HG03571 (cell line): Measurements from ENCODE around the gene IMMP2L.

Experiments used
- ATAC-seq: cut with Tn5 transposase; IDR thresholded peaks from one replicate; pipeline ENCODE4 v1.9.1; 2021; ENCODE audit not compliant: unreplicated experiment

IMMP2L gene

GRCh38 chr7:110779339-110779738 is 783.0 kb downstream of the IMMP2L start:
- no peak for ATAC-seq

DNA sequence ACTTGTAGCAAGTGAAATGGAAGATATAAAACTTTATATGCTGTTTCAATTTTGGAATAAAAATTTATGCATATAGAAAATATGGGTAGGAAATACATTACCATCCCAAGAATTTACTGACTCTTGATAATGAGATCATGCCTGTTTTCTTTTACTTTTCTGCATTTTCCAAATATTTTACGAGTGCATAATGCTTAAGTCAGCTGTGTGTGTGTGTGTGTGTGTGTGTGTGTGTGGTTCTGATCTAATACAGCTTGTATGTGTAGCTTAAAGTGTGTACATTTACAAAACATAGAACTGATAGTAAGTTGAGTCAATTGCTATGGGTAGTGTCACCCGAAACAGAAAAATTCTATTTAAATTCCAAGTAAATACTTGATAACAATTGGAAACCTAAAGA is 787.2 kb downstream of the IMMP2L start:
- no peak for ATAC-seq

DNA sequence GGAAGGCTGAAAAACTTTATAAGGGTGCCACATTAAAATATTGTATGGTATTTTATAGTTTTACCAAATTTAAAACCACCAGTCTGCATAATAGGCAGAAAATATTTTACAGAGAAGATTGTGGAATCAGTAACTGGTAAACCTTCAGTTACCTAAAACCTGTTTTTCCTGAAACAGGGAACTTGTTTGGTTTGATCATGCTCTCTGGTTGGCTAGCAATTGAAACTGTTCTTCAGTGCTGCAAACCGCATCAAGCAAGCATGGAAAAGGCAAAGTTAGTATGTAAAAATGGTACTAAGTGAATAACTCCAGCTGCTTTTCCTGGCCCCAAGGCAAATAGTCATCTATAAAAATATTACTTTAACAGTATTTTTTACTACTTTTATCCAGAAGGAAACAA is 788.2 kb downstream of the IMMP2L start:
- no peak for ATAC-seq

- no peak for ATAC-seq
These were observed 789.7 kb downstream of the IMMP2L start for GRCh38 chr7:110772615-110773014.

DNA sequence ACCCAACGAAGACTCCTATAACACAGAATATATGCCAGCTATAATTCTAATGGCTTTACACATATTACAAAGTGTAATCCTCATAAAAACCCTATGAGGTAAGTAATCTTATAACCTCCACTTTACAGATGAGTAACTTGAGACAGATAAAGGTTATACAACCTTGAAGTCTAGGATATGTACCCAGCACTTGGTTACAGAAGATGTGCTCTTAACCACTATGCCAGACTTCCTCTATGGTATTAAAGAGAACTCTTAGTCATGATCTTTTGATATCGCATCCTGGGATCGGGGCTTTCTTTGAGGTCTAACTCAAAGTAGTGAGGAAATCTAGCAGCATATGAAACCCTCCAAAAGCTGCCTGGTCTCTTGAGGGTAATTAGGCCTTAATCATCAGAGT is 790.6 kb downstream of the IMMP2L start:
- no peak for ATAC-seq

GRCh38 chr7:110767550-110768110 is 794.7 kb downstream of the IMMP2L start:
- ATAC-seq: no peak

DNA sequence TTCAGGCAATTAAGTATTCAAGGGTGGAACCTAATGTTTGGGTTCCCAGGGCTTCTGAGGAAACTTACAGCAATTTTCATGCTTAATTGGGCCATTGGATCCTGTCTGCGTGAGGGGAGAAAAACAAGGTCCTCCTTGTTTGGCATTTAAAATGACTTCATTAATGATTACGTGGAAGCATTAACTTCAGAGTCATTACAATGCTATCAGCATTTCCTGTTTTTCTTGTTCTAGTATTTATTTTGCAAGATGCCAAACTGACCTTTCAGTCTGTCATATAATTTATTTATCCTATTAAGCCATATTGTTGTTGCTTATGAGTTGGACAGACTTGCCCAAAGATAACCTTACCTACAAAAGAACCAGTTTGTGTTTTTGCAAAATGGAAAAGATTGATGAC is 795.4 kb downstream of the IMMP2L start:
- ATAC-seq: no peak

DNA sequence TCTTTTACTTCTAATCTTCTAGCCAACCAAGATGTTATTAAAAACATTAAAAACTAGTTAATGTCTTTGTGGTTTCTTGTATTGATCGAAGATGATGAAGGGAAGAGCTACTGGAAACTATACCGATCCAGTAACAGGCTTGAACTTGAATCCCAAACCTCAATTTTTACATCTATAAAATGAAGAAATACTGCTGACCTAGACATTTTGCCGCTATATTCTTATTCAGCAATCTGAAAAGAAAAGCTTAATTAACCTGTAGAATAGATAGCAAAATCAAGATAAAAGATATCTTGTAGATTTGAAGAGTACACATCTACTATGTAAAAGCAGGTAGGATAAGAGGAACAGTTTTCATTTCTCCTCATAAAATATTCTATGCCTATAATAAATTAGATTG is 797.4 kb downstream of the IMMP2L start:
- ATAC-seq: no peak

- ATAC-seq: no peak
These were observed 799.6 kb downstream of the IMMP2L start for GRCh38 chr7:110762546-110763225.

DNA sequence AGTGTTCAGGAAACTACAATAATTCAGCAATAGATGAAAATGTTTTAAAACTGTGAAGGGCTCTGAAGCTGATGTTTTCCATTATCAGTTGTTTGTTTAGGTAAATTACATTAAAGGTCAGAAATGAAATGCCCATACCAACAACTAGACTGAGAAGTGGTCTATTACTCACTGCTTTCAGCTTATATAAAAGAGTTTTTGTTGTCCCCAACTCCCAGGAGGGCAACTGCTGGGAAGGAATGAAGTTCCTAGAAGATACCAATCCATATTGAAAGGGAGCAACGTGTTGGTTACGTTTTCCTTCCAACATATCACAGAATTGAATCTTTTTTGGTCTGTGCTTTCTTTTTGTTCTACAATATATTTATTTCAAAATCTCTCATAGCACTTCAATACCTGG is 802.0 kb downstream of the IMMP2L start:
- ATAC-seq: no peak

DNA sequence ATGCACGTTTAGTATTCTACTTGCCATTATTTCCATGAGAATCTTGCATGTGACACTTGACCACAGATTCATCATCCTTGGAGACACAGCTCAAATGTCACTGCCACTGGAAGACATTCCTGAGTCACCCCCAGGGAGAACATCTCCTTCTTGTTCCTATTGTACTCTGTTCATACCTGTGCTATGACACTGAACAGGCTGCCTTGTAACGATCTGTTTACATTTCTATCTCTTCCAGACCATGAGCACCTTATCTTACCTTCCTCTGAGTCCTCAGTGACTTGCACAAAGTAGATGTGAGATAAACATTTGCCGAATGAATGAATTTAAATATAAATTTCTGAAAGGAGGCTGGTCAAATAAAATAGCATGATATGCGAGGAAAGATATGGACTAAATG is 803.2 kb downstream of the IMMP2L start:
- no peak for ATAC-seq

DNA sequence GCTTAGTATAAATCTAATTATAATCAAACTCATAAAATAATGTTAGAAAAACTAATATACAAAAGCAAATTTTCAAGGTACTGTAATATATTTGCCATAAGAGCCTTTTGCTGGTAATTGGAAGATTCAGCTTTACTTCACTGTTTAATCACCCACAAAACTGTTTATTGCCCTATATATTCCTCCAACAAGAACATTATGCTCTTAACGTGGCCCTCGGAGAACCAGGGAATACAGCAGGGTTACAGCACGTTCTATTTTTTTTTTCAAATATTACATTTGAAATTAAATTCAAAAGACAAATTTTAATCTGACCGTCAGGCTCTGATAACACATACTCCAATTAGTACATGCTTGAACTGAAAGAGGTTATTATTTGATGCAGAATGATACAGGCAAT is 807.6 kb downstream of the IMMP2L start:
- ATAC-seq: no peak

DNA sequence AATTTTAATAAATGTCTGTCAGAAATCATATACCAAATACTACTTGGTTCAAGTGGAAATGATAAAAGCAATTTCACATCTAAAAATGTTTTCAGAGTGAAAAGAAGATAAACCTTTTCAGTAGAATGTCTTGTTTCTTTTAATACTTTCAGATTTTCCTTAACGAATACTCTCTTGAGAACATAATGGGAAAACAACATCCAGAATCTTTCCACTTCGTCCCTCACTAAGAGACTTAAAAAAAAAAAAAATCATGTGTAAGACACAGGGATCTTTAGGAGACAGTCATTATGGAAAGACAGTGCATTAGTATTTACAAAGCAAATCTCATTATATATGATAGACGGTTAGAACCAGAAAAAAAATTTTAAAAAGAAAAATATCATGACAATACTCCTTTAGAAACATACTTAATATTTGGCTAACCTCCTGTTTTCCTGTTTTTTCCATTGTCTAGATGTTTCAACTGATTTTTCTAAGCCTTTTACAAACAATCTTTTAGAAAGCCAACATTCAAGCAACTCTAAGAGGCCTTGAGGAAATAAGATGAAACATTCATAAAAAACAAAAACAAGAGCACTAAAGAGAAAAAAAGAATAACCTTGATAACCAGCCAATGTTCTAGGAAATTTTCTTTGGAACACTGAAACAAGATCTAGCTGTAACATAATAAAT is 811.2 kb downstream of the IMMP2L start:
- ATAC-seq: no peak

DNA sequence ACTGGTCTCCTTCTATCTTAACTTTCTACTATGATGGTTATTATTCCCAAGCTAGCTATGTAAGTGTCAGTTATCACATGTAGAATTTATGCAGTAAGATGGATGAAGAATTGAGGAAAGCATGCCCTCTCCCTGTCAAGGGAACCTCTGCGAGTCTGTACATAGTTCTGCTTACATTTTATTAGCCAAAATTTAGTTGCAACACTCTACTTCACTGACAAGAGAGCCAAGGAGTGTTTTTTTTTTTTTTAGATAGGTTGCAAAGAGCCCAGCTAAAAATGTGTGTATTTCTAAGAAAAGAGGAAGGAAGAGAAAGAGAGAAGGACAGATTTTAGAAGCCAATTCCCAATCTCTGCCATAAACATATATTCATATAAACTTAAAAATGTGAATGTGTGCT is 829.1 kb downstream of the IMMP2L start:
- no peak for ATAC-seq

DNA sequence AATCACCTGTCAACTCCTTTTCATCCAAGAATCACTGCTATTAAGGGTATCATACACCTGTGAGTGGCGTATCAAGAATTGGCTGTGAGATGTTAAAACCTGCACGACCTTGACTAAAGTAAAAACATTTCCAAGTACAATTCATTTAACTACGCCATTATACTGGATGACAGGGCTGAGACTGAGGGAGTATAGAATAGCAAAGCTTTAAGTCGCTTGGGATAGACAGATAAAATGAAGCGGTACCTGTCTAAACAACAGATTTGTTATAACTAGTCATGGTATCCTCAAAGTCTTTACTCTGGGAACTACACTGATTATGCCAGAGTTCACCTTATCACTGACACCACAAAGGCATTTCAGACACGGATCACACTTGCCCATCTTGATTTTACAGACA is 837.5 kb downstream of the IMMP2L start:
- no peak for ATAC-seq

DNA sequence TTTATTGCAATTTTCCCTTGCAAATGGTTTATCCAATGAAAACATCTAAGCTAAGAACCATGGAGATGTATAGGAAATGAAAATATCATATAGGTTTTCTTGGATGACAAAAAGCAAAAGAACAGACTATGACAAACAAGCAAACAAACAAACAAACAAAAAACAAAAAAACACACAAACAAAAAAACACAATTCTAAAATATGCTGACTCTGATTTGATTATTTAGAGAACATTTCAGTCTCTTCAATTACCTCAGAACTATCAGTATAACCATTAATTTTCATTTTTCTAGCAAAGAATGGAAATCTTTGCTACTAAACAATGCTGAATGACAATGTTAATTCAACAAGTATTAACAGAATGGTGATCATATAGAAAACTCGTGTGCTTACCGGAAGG is 840.9 kb downstream of the IMMP2L start:
- no peak for ATAC-seq

- ATAC-seq: no peak
These were observed 841.7 kb downstream of the IMMP2L start for GRCh38 chr7:110720626-110721025.

- ATAC-seq: no peak
These were observed 842.6 kb downstream of the IMMP2L start for GRCh38 chr7:110719741-110720140.

DNA sequence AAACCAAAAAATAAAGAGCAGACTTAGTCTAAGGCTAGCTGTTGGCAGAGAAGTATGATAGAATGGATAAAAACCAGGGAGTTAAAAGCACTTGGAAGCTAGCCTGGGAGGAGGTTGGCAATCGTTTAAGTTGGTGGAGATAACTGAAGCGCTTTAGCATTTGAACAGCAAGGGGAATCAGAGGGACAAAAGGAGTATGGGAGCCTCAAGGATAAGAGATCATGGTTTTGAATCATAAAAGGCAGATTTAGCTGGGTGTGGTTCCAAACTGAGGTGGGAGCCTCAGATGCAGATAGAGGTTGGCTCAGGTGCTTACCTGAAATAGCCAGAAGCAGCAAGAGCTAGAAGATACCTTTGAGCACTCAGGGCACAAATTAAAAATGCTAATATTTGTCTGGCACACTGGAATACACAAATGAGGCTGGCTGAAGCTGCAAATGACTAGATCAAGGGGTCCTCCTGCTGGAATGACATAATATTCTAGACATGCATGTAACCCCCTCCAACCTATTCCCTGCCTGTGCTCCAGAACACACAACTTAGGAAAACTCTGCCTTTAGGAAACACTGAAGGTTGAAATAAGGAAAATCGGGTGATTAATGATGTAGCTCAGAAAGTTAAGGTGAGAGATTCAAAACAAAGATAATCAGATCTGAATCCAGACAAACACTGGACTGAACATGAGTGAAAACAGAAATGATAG is 843.6 kb downstream of the IMMP2L start:
- ATAC-seq: no peak

- ATAC-seq: no peak
These were observed 858.1 kb downstream of the IMMP2L start for GRCh38 chr7:110704225-110704624.

- no peak for ATAC-seq
These were observed 863.7 kb downstream of the IMMP2L start for GRCh38 chr7:110698576-110698975.

- ATAC-seq: no peak
These were observed 868.9 kb downstream of the IMMP2L start for GRCh38 chr7:110693344-110693743.
